Inflammatory macrophage treated with lipopolysaccharide for 1 hour (primary cell): Measurements from ENCODE around the gene C3orf18.

Experiments used
- DNase-seq, 2 donors: peaks; one replicate each; pipeline ENCODE4 v3.0.0-alpha.2; 2020 to 2022

C3orf18 gene

DNA sequence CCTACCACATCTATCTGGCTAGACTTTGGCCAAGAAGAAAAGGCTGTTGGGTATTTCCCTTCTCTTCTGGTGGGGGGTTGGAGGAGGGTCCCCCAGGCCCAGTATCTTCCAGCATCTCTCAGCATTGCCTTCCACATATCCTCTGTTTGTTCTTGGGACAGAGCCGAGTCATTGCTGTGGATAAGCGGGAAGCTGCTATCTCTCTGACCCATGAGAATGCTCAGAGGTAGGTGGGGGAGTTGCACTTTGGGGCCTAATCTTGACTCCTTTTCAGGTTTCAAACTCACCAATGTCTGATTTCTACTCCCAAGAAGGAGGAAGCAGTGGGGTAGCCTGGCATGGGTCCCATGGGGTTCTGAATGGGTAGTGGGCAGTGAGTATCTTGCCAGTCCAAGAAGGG is 9.8 kb upstream of the C3orf18 start:
- no peak for DNase-seq

DNA sequence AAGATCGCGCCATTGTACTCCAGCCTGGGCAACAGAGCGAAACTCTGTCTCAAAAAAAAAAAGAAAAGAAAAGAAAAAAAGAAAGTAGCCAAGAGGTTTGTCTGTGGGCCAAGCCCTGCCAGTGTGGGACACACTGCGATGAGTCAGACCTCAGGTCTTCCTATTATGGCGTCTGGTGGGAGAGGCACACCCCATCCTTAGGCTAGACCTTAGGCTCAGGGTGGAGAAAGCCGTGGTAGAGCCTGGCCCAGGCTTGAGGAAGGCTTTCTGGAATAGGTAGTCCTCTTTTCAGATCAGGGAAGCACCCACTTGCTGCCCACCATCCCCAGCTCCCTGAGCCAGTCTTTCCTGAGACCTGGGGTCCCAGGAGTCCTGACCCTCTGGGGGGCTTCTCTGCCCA is 7.8 kb upstream of the C3orf18 start:
- no peak for DNase-seq

DNA sequence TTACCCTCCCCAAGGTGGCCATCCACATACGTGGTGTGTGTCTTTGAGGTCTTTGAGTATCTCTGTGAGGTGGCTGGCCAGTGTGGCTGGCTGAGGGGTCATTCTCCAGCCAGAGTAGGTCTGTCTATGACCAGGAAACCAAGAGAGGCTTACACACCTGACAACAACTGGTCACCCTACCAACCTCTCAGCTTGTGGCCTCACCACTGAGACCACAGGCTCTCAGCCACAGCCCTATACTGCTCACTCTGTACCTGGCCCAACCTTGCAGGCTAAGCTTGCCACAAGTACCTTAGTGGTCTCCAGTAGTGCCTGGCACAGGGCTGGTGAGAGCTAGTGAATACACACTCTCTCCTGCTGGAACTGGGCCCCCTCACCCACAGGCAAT is 6.9 kb upstream of the C3orf18 start:
- DNase-seq = no peak

DNA sequence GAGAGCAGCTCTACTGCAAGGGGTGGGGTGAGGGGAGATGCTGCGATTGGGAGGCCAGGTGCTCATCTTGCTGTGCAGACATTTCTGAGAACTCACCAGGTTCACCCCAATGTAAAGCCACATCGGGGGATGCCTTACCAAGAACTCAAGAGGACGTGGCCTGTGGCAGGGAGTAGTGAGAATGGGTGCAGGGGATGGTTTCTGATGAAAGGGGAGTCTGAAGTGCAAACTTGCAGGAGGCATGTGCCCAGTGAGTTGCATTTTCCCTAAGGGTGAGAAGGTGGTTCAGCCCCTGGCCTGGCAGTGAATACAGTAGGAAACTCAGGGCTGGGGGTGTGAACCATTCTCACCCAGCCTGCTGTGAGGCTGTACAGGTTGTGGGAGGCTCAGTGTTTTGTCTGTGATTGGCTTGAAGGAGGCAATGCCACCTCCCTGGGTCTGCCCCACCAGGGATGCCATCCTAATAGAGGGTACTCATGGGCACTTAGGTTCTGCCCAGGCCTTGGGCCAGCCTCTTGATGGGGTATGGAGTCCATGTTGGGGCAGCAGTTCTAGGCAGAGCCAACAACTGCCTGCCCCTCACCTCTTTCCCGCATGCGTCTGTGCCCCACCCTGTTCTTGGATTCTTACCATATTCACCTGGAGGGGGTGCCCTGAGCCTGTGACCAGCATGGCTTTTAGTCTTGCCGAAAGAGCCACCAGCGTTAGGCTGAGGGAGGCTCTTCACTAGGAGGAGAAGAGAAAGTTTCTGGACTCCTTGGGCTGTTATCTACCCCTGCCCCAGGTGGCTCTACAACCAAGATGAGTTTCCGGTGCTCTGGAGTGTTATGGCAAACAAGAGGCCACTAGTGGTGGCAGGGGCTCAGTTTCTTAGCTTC is 6.3 kb upstream of the C3orf18 start:
- no peak for DNase-seq

DNA sequence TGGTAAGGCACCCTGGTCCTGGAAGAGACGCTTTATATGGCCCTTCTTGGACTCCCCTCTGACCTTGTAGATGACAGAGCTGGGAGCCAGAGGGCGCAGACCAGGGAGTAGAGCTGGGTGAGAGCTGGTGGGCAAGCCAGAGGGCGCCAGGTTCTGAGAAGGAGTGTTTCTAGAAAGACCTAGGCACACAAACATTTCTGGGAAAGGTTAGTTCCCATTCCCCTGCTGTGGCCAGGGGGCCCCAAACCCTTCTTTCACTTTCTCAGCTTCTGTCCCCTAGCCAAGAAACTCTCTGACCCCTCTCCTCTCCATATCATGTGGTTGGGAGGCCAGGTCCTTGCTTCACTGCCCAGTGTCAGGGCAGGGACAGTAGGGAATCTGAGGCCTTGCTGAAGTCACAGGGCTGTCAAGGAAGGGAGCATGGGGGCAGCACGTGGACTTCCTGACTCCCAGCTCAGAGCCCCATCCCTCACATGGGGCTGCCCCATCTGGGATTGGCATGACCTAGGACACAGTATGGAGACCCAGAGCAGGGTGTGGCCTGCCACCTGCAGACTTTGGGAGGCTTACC is 5.3 kb upstream of the C3orf18 start:
- no peak for DNase-seq

DNA sequence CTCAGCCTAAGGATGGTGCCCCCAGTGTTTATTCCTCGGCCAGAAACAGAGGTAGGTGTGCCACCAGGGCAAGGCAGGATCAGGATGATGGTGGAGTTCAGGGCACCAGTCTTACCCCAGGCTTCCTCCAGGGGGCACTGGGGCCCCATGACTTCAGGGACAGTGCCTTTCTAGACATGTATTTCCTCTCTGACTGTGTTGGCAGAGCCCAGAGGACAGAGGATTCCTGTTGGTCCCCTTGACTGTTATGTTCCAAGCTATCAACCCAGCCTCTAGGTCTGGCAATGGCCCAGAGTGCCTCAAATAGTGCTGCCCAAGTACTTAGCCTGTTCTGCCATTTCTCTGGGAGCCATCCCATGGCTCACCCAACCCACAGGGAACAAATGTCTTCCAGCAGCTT is 4.6 kb upstream of the C3orf18 start:
- peak; percentile 66 to 91 for DNase-seq

DNA sequence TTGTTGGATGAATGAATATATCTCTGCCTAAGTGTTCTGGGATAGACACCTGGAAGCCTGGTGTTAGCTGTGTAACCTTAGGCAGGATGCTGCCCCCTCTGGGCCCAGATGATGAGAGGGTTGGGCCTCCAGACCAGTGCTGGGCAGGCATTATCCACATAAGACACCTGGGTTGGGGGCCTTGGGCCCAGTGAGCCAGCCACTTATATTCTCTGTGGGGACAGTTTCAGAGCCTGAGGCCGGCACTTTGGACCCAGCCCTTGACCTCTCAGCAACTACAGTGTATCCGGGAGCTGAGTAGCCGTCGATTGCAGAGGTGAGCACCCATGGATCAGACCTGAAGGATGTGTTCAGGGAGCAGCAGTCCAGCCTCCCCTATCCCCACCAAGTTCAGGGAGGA is 3.9 kb upstream of the C3orf18 start:
- no peak for DNase-seq

DNA sequence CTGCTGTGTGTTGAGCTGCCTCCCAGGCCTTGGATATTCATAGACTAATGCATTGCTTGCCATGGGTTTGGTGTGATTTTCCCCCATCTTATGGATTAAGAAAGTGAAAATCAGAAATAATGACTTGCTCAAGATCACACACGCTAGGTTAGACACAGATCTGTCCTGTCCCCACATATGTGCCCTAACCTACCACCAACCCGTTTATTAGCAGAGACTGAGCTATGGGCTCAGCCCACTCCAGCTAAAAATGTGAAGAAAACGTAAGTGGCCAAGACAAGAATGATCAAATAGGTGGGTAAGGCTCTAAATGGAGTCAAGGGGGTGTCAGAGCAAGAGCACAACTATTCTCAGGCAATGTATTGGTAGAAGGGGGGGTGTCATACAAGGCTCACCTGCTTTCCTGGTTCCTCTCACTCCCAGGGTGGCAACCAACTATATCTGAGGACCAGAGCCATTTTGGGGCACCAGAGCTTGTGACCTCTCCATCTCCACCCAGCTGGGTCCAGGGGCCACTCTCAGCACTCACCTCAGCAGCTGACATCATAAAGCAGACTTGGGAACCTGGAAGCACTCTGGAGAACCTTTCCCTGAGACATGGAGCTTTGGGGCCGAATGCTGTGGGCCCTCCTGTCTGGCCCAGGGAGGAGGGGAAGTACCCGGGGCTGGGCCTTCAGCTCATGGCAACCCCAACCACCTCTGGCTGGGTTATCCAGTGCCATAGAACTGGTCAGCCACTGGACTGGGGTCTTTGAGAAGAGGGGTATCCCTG is 3.1 kb upstream of the C3orf18 start:
- no peak for DNase-seq

DNA sequence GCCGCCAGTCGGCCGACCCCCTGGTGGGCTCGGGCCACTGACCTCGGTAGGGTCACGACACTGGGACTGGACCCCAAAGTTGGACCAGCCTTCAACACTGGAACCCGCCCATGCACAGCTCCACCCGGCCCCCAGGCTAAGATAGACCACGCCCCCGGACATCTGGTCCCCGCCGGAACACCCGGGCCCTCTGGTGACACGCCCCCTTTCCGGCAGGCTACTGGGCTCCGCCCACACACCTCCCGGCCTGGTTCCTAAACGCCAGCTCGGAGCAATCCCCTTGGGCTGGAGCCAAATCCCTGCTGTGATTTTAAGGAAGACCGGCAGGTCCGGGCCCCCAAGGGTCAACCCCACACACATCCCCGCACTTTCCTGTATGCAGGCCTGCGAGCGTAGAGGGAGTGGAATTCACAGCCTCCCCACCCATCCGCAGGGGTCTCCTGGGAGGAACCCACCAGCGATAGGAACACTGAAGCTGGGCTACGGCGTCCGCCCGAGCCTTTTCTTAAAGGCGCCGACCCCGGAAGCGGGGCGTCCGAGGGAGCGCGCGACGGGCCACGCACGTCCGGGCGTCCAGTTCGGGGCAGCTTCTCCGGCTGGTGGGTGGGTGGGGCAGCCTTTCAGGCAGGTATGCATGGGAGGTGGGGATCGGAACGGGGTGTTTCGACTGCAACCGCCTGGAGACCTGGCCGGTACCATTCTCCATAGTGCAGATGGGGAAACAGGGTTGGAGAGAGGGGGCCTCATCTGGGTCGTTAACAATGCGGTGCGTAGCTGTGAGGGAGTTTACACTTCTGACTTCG is 1.6 kb upstream of the C3orf18 start, which contains the start of gene HEMK1:
HEMK1 (plus strand) TSS at position 576 of the 803 bp plus-strand sequence. CDS start 1,583 bp downstream, outside the sequence.
- DNase-seq = peak; percentile 97 to 98

DNA sequence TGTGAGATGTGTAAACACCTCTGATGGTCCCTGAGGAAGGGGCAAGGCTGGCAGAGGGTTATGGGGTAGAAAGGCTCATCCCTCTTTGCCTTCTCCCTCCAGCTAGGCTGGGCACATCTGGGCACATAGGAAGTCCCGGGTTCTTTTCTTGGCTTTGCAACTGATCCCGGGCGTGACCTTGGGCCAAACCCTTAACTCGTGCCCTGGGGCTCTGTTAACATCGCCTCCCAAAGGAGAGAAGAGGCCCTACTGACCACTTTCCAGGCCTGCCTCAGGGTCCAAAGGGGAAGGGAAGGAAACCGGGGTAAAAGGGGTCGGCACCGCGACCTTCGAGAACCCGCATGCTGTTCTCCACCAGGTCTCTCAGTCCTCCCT is 549 bp downstream of the C3orf18 start:
- no peak for DNase-seq

DNA sequence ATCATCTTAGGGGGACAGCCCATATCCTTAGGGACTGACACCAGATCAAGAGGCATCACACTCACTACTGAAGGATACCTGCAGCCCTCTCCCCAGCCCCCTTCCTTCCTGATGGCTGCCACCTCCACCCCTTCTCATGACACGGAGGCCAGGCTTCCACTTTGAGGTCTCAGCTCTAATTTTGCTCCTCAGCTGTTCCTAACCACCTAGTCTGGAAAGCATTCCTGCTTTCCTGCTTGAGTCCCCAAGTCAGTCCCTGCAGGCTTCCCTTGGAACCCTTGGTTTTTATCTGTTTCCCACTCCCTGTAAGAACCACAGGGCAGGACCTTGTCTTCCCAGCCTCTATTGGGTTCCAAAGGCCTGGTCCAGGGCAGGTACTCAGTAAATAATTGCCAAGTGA is 3.2 kb downstream of the C3orf18 start:
- no peak for DNase-seq

DNA sequence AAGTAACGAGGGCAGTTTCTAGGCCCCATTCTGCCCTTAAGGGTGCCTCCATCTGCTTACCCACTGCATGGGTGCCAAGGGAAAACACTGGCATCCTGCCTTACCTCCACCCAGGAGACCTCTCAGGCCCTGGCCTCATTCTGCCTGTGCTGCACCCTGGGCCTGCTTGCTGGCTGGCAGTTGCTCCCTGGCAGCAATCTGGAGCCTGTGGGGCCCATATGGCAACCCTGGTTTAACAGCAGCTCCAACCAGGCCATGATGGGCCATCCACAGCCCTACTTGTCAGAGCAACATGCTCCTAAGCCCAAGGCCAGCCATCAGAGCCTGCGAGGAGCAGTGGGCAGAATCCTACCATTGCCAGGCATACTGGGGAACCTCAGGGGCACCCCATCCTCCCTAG is 3.7 kb downstream of the C3orf18 start:
- no peak for DNase-seq

DNA sequence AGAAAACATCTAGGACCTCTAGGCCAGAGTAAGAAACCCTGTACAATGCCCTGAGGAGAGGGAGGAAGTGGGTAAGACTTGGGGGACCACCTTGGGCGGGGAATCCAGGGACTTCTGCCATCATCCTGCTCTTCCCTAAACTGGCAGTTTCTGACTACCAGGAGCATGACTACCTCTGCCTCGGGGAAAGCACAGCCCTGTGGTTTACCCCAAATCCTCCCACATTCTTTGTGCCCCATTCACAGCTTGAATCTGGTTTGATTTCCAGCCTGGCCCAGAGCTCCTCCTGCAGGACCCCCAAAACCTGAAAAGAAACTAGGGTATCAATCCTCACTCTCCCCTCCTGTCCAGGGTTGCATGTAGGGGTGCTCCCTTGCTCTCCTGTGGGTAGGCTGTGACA is 4.7 kb downstream of the C3orf18 start:
- DNase-seq = peak; percentile 52 to 77

DNA sequence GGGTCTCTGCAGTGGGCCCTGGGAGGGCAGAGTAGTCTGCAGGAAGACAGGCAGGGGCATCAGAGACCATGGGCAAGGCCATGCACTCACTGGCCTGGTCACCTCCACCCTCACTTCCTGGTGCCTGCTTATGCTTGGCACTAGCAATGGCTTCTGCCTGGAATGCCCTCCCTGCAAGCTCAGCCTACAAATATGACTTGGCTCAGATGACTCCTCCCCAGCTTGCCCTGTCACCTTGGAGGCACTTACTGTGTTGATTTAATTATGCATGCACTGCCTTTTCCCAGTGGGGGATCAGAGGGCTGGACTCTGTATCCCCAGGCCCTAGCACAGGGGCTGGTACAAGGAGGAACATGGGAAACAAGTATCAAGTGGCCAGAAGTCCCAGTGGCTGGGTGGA is 7.8 kb downstream of the C3orf18 start:
- DNase-seq = no peak

DNA sequence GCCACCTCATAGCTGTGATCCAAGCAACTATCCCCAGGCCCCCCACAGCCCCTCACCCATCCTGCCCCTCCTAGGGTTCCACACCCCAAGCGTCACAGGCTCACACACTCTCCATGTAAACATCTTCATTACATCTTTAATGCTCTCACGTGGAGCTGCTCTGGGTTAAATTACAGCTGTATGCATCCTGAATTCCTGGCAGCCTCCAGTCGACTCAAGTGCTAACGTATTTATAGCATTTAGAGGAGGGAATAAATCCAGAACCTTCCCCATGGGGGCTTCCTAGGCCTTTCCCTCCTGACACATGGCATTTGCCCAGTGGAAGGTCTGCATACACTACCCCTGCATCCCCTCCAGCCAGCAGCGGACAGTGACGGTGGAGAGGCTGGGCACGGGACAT is 9.6 kb downstream of the C3orf18 start:
- no peak for DNase-seq

DNA sequence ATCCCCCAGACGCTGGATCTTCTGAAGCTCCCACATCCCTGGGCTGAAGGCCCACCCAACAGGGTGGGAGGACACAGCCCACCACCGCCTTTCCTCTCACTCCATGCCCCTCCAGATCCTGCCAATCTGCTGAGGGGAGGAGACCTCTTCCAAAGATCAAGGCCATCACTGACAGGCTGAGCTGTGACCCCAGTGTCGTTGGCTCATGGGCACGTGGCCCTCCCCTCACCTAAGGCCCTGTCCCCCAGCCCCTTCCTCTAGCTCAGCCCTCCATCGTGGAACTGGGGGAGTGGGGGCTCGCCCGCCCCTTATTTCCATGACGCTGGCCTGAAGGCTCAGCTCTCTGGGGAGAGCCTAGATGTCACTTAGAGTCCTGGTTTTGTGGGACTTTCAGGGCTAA is 10.4 kb downstream of the C3orf18 start:
- DNase-seq = no peak

DNA sequence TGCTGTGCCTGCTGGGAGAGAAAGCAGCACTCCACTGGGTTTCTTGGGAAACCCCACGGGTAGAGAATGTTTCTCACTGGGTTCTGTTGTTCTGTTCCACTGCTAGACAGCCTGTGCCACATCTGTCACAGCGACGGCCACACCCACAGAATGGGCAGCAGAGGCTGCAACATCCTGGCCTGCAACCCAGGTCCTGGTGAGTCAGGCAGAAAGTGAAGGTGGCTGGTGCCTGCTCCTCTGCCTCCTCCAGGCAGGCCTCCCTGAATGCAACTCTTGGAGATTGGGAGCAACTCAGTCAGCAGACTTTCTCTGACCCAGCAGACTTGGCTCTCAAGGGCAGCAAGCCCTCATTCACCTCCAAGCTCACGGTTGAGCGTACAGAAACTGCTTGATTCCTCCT is 13.0 kb downstream of the C3orf18 start:
- DNase-seq = no peak

DNA sequence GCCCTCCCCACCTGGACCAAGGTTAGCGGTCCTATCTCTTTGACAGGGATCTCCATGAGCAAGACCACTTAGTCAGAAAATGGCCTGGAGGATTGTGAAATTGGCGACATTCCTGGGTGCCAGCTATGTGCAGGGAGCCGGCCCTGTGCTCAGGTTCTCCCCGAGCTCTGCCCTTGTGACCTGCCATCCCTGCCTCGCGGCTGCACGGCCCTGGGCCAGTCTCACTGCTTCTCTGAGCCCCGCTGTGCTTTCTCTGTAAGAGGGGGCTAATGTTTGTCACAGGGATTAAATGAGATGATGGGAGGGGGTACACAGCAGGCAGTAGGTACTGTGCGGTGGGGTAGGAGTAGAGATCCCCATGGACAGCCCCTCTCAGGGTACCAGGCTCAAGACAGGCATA is 14.9 kb downstream of the C3orf18 start:
- no peak for DNase-seq

DNA sequence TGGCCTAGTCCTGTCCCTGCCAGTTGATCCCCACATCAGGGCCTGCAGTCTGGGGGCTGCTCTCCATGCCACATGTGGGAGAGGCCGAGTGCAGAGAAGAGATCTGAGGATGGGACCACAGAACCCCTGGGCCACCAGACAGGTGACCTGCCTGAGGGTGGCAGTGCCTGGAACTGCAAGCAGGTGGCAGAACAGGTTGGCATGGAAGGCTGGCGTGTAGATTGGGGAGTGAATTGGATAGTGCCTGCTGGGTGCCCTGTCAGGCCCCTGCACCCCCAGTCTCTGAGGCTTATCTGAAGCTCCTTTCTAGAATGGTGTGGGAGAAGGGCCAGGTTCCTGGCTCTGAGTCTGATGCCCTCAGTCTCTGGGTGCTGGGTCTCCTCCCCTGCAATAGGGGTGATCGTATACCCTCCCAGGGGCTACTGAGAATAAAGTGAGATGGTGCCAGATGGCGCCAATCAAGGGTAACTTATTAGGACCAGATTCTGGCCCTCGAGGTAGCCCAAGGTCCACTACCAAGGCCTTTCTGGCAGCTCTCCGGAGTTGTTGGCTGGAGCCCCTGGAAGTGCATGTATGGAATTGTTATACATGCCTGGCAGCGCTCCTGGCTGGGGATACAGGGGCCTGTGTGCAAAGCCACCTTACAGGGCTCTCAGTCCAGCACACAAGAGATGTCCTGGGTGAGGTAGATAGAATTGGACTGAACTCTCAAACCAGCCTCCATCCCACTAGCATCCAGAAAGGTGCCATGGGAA is 15.7 kb downstream of the C3orf18 start:
- DNase-seq = no peak

DNA sequence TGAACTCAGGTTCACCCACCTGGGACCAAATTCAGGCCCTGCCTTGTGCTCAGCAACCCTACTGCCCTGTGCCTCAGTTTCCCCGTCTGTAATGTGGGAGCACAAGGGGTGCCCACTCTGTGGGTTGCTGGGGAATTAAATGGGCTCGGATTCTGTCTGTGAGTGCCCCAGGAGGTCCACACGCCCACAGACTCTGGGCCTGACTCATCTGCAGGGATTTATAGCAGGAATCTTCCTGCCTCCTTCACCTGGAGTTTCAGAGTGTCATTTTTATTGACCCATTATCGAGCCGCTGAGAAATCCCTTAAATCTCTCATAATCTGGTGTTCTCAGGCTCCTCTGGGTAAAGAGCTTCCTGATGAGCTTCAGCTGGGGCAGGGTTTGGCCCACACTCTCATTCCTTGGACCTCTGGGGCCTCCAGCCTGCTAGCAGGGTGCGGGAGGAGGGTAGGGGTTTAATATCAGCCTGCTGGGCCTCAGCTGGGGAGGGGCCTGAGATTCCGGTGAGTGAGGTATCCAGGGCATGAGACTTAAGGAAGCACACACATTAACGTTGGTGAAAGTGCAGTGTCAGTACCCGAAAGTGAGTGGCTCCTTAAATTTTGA is 16.4 kb downstream of the C3orf18 start:
- no peak for DNase-seq

DNA sequence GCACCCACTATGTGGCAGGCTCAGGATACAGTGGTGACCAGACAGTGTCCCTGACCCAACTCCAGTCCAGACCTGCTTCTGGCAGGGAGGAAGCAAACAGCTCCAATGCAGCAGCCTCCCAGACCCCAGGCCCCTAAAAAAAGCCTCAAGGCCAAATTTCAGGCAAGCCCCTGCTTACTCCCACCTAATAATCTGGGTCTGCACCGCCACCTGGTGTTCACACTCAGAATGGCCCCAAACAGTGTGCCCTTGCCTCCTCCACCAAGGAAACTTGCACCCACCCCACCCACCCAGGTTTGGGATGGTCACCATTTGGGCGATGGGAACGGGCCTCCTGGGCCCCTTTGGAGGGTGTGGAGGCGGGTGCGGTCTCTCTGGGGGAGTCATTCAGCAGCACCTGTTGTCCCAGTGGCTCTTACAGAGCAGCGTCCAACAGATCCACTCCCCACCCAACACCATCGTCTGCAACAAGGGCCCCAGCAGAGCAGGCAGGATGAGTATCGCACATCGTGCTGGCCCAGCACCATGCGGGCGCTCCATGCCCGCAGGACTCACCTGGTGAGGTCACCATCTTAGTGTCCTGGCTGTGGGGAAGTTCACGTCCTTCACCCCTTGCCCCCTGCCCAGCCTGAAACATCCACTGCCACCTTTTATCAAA is 17.3 kb downstream of the C3orf18 start:
- peak; percentile 11 to 82 for DNase-seq
